AG09309 (cell line): ENCODE results near the gene KLHL14.

ENCODE experiments used
- DNase-seq: peaks from one replicate; pipeline ENCODE4 v3.0.0-alpha.2; 2010; ENCODE audit warnings: low read depth
- H3K4me3 ChIP-seq: 2 replicates; pipeline ENCODE4 v1.5.1; 2011; ENCODE audit warnings: mild to moderate bottlenecking, low read depth, low read length, moderate library complexity; ENCODE audit not compliant: control insufficient read depth
- TF ChIP-seq, protein P1 (sequence below): IDR thresholded peaks from 2 replicates; pipeline ENCODE4 v1.5.1; 2011; ENCODE audit warnings: mild to moderate bottlenecking, low read depth, low read length, inconsistent platforms; ENCODE audit not compliant: insufficient read depth, control insufficient read depth; ENCODE audit errors: missing control alignments

KLHL14 gene, protein sequence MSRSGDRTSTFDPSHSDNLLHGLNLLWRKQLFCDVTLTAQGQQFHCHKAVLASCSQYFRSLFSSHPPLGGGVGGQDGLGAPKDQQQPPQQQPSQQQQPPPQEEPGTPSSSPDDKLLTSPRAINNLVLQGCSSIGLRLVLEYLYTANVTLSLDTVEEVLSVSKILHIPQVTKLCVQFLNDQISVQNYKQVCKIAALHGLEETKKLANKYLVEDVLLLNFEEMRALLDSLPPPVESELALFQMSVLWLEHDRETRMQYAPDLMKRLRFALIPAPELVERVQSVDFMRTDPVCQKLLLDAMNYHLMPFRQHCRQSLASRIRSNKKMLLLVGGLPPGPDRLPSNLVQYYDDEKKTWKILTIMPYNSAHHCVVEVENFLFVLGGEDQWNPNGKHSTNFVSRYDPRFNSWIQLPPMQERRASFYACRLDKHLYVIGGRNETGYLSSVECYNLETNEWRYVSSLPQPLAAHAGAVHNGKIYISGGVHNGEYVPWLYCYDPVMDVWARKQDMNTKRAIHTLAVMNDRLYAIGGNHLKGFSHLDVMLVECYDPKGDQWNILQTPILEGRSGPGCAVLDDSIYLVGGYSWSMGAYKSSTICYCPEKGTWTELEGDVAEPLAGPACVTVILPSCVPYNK

DNA sequence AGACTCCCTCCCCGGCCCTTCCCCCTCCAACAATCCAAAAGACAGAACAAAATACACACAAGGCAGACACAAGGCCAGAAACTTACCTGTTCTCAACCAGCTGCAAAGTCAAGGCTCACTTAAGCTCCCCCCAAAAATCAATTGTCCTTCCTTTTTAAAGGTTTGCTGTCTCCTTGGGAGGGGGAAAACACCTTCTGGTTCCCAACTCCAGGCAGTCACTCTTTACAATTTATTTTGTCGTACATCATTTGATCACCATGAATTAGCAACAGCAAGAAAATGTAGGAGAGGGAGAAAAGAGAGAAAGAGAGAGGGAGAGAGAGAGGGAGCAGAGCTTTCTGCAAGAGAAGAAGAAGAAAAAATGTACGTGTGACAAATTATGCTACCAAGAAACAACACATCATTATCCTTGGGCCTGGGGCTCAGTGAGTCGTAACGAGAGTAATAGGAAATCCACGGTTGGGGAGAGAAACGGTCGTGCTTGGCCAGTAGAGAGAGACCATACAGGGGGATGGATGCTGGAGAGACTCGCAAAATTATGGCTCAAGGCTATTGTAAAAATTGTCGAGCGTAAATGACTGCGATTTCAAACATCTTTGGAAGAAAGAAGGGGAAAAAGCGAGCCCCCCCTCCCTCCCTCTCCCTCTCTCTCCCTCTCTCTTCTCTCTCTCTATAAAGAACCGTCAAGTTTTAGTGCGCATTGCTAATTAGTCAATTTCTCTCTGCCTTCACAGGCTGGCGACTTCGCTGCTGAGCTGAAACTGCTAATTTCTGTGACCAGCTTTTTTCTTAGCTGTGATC is at the start of gene KLHL14:
TSS of gene KLHL14 (minus strand) at position 443 of the 801 bp plus-strand sequence. CDS start 2,432 bp downstream, outside the sequence.
- H3K4me3 ChIP-seq, result no peak within 1 kb of the TSS
- TF ChIP-seq, protein P1, sequence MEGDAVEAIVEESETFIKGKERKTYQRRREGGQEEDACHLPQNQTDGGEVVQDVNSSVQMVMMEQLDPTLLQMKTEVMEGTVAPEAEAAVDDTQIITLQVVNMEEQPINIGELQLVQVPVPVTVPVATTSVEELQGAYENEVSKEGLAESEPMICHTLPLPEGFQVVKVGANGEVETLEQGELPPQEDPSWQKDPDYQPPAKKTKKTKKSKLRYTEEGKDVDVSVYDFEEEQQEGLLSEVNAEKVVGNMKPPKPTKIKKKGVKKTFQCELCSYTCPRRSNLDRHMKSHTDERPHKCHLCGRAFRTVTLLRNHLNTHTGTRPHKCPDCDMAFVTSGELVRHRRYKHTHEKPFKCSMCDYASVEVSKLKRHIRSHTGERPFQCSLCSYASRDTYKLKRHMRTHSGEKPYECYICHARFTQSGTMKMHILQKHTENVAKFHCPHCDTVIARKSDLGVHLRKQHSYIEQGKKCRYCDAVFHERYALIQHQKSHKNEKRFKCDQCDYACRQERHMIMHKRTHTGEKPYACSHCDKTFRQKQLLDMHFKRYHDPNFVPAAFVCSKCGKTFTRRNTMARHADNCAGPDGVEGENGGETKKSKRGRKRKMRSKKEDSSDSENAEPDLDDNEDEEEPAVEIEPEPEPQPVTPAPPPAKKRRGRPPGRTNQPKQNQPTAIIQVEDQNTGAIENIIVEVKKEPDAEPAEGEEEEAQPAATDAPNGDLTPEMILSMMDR, result no peak
- DNase-seq, result no peak

DNA sequence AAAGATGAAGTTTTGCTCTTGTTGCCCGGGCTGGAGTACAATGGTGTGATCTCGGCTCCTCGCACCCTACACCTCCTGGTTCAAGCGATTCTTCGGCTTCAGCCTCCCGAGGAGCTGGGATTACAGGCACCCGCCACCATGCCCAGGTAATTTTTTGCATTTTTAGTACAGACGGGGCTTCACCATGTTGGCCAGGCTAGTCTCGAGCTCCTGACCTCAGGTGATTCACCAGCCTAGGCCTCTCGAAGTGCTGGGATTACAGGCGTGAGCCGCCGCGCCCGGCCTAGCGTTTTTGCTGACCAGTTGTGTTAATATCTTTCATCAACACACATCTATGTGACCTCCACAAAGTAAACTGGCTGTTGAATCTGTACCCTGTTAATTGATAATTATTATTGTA is 49.4 kb upstream of the KLHL14 start:
- no peak for DNase-seq
- no peak overlapping the region for H3K4me3 ChIP-seq
- TF ChIP-seq, protein P1, result no peak

DNA sequence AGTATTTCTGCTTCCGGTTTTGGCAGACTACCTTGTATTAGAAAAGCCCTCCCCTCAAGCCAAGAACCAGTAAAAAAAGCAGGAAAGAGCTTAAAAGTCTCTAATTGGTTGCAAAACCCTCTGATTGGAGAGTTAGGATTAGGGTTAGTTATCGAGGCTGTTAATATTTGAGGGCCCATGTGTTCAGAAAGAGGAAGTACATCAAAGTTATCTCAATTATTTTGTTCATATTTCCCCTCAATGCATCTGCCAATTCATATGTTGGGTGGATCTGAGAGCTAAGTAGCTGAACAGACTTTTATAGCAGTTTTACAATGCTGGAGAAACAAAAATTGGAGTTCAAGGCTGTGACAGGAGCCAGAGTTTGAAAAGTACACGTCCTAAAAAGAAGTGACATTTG is 43.1 kb upstream of the KLHL14 start:
- TF ChIP-seq, protein P1, result no peak
- H3K4me3 ChIP-seq, result no peak overlapping the region
- no peak for DNase-seq

DNA sequence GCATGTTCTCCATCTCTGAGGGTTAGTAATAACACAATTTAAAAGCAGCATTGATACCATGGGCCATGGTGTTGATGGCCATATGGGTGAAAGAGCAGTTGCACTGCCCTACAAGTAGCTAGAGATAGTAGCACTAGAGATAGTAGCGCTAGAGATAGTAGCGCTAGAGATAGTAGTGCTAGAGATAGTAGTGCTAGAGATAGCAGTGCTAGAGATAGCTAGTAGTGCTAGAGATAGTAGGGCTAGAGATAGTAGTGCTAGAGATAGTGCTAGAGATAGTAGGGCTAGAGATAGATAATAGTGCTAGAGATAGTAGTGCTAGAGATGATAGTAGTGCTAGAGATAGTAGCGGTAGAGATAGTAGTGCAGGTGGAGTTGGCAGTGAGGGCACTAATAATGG is 39.5 kb upstream of the KLHL14 start:
- DNase-seq, result no peak
- H3K4me3 ChIP-seq, result no peak overlapping the region
- TF ChIP-seq, protein P1, result no peak

DNA sequence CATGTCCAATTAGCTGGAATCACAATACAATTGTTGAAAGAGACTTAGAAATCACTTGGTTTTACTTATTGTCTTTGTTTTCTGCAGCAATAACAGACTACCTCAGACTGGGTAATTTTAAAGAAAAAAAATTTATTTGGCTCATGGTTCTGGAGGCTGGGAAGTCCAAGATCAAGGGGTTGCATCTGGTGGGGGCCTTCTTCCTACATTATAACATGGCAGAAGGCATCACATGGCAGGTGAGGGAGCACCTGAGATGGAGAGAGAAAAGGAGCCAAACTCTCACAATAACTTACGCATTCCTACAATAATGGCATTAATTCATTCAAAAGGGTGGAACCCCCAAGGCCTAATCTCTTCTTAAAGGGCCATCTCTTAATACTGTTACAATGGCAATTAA is 37.5 kb upstream of the KLHL14 start:
- DNase-seq, result no peak
- H3K4me3 ChIP-seq, result no peak overlapping the region
- TF ChIP-seq, protein P1, result no peak

DNA sequence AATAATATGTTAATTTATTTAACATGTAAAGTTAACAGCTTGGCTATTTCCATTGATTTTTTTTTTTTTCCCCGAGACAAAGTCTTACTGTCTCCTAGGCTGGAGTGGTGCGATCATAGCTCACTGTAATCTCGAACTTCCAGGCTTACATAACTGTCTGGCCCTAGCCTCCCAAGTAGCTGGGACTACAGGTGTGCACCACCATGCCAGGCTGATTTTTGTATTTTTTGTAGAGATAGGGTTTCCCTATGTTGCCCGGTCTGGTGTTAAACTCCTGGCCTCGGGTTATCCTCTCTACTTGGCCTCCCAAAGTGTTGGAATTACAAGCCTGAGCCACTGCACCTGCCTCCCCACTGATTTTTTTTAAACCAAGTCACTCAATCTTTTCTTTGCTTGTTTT is 32.5 kb upstream of the KLHL14 start:
- no peak overlapping the region for H3K4me3 ChIP-seq
- TF ChIP-seq, protein P1, result no peak
- DNase-seq, result no peak
